ENCODE results near the gene AFG1L.

DNA sequence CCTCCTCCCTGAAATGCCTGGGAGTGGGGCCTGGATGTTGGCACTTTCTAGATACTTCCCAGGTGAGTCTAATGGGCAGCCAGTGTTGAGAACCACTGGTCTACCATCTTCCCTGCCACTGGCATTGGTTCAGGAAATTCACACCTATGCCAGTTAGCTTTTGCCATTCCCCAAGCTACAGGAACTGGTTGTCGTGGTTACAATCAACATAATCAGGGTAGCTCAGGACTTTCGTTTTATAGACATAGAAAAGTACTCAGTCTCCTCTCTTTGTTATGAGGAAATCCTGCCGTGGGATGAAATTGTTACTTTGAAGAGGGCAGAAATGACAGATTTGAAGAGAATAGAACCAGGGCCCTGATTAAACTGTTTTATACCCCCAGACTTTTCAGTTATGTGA is 137.9 kb downstream of the AFG1L start:
- TF ChIP-seq, protein P1, sequence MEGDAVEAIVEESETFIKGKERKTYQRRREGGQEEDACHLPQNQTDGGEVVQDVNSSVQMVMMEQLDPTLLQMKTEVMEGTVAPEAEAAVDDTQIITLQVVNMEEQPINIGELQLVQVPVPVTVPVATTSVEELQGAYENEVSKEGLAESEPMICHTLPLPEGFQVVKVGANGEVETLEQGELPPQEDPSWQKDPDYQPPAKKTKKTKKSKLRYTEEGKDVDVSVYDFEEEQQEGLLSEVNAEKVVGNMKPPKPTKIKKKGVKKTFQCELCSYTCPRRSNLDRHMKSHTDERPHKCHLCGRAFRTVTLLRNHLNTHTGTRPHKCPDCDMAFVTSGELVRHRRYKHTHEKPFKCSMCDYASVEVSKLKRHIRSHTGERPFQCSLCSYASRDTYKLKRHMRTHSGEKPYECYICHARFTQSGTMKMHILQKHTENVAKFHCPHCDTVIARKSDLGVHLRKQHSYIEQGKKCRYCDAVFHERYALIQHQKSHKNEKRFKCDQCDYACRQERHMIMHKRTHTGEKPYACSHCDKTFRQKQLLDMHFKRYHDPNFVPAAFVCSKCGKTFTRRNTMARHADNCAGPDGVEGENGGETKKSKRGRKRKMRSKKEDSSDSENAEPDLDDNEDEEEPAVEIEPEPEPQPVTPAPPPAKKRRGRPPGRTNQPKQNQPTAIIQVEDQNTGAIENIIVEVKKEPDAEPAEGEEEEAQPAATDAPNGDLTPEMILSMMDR (IDR thresholded peaks at IDR 0.05), result no peak
- TF ChIP-seq POLR2A (IDR thresholded peaks at IDR 0.05), result no peak
